OCI-LY7 (cell line): ENCODE data around the gene RIPK4. TPM values are rescaled to one million over a fixed set of nuclear protein-coding genes. Genes with fewer than 3 reads are reported as not detected.

Experiments used
- BruUV-seq: library from RNA; stranded (reverse); fragments of 400-500 nt; replicated peaks from 2 replicates; lab custom pipeline; 2021; lab: Mats Ljungman, UMichigan
- CTCF ChIA-PET: fragments of 300-600 bp; sonication (Branson Sonifier 250); formaldehyde crosslinking; loops from one replicate; lab custom pipeline; 2022; ENCODE audit warnings: antibody characterized with exemption; ENCODE audit not compliant: unreplicated experiment; lab: Charles Lee
- POLR2A ChIA-PET: fragments of 300-600 bp; sonication (Branson Sonifier 250); formaldehyde crosslinking; loops from one replicate; lab custom pipeline; 2022; ENCODE audit warnings: antibody characterized with exemption; lab: Charles Lee
- DNase-seq: peaks from one replicate; pipeline ENCODE4 v3.0.0-alpha.2; 2015; ENCODE audit warnings: low spot score
- H2AFZ ChIP-seq: fragments of 200-600 bp; sonication (generic), shearing (Covaris generic); 2 replicates; pipeline ENCODE4 v1.6.1; 2014; ENCODE audit warnings: mild to moderate bottlenecking, antibody characterized with exemption, low read length, moderate library complexity
- H3K27ac ChIP-seq: fragments of 200-600 bp; sonication (generic); 2 replicates; pipeline ENCODE4 v1.5.1; 2014; ENCODE audit warnings: mixed run types, low read depth, mild to moderate bottlenecking, moderate library complexity, low read length, inconsistent platforms; ENCODE audit not compliant: poor library complexity, severe bottlenecking
- H3K36me3 ChIP-seq: fragments of 200-600 bp; sonication (generic); 2 replicates; pipeline ENCODE4 v1.6.1; 2014; ENCODE audit warnings: mild to moderate bottlenecking, antibody characterized with exemption, low read length, moderate library complexity, mixed read lengths; ENCODE audit not compliant: insufficient read depth
- H3K4me1 ChIP-seq: fragments of 200-600 bp; sonication (generic); 2 replicates; pipeline ENCODE4 v1.5.1; 2014; ENCODE audit warnings: mild to moderate bottlenecking, low read length; ENCODE audit not compliant: insufficient read depth, poor library complexity, severe bottlenecking
- H3K4me2 ChIP-seq: fragments of 200-600 bp; sonication (generic); 2 replicates; pipeline ENCODE4 v1.6.1; 2014; ENCODE audit warnings: mild to moderate bottlenecking, low read length
- H3K4me3 ChIP-seq: fragments of 200-600 bp; sonication (generic); 2 replicates; pipeline ENCODE4 v1.5.1; 2014; ENCODE audit warnings: mild to moderate bottlenecking, low read depth, low read length; ENCODE audit not compliant: poor library complexity, severe bottlenecking
- H3K79me2 ChIP-seq: fragments of 200-600 bp; sonication (generic); 2 replicates; pipeline ENCODE4 v1.6.1; 2016; ENCODE audit warnings: low read depth, mild to moderate bottlenecking, low read length, moderate library complexity, mixed read lengths; ENCODE audit not compliant: insufficient read depth
- H3K9me2 ChIP-seq: fragments of 200-600 bp; sonication (generic); 2 replicates; pipeline ENCODE4 v1.6.1; 2016; ENCODE audit warnings: mild to moderate bottlenecking, low read length, mixed read lengths; ENCODE audit not compliant: insufficient read depth
- H3K9me3 ChIP-seq: fragments of 200-600 bp; sonication (generic); 2 replicates; pipeline ENCODE4 v1.6.1; 2014; ENCODE audit warnings: mild to moderate bottlenecking, mixed run types, low read length, mixed read lengths
- H4K20me1 ChIP-seq: fragments of 200-600 bp; sonication (generic); 2 replicates; pipeline ENCODE4 v1.6.1; 2014; ENCODE audit warnings: mild to moderate bottlenecking, antibody characterized with exemption, low read length, moderate library complexity, mixed read lengths; ENCODE audit not compliant: insufficient read depth
- EZH2phosphoT487 ChIP-seq: fragments of 200-600 bp; sonication (generic); IDR thresholded peaks from 2 replicates; pipeline ENCODE4 v1.6.1; 2018; ENCODE audit warnings: low read depth, borderline replicate concordance, mild to moderate bottlenecking, mixed run types, antibody characterized with exemption, low read length, moderate library complexity, mixed read lengths
- intact Hi-C: fragments of 100-400 bp; cut with micrococcal nuclease; formaldehyde crosslinking; loops from one replicate; pipeline ENCODE4 v1.10.0; 2022; ENCODE audit not compliant: unreplicated experiment
- total RNA-seq, 2 experiments: library from RNA; depleted of rRNA in 1 of 2; stranded (reverse); fragments of >200 nt in 1 of 2; shearing (Covaris generic) in 1 of 2; gene quantifications; 2 replicates each; pipeline ENCODE4 v1.2.3, GENCODE V29; 2014 to 2022
- TF ChIP-seq, protein P1 (sequence below): fragments of 200-600 bp; sonication (generic); conservative IDR thresholded peaks from 2 replicates; pipeline ENCODE4 v1.5.1; 2014; ENCODE audit warnings: mild to moderate bottlenecking, antibody characterized with exemption, low read length, moderate library complexity, mixed read lengths

Gene RIPK4
- total RNA-seq, 2 experiments from 2014 or later, result 0.08 to 0.19 TPM

DNA sequence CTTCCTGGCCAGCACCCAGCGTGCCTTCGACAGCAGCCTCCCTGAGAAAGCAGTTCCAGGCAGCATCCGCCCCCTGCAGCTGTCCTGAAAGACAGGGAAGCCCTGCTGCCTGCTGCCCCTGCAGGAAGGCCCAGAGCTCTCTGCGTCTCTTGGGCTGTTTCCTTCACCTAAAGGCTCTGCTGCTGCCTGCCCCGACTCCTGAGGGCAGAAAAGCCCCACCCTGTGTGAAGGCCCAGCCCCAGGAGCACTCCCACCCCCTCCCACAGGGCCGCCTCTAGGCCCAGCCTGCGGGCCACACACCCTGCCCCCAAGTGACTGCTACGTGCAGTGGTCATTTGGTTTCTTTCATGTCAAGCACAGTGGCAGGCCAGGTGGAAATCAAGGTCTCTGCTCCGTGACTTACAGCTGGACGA, 12.4 kb downstream of the RIPK4 start:
- ChIA-PET CTCF (no interaction called here), POLR2A (no interaction called here)
- no peaks in the 10 kb centered on the region for H3K79me2 ChIP-seq

DNA sequence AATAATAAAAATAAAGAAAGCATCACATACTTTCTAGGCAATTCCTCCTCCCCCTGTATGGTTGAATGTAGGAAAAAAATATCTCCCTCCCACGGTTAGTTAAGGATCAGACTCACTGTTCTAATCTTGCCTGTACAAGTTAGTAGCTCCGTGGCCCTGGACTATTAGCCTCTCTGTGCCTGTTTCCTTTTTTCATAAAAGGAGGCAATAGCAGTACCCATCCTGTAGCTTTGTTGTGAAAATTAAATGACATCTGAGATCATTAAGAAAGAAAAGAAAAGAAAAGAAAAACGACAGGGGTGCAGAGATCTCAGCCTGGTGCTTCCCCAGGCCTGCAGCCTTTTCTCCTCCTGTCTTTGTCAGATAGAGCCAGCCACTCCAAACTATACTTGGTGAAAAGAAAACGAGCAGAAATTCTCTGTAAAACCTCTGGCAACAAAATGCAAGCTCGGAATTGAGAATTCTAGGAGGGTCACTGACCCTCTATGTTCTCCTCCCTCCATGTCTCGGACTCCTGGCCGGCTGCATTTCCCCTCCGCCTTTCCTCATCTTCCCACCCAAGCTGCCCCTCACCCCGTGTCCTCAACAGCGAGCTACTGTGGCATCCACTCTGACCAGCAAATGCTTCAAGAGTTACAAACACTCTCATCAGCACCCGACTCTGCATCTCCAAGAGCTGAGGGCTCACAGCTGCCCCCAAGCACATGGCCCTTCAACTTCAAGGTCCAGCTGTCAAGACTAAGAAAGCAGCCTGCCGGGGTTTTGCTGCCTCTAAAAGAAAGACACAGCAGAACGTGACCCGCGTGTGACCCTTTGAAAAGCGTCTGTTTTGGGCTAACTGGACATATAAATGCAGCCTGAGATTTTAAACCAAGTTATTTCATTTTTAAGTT, 13.6 kb downstream of the RIPK4 start:
- intact Hi-C loops, result no loop called here
- no peak overlapping the region for H3K4me3 ChIP-seq
- no peak overlapping the region for H3K4me2 ChIP-seq
- H4K20me1 ChIP-seq, result no peaks in the 10 kb centered on the region
- H3K9me2 ChIP-seq, result no peaks in the 10 kb centered on the region
- ChIA-PET CTCF (no interaction called here), POLR2A (interaction anchor here (0.6 kb wide), 1 partner anchor 995 kb away, joined by 3 read pairs; no protein-coding TSS in a partner anchor)
- no peak overlapping the region for H2AFZ ChIP-seq
- peaks cover 8% of the 10 kb centered on the region for H3K4me1 ChIP-seq
- H3K79me2 ChIP-seq, result no peaks in the 10 kb centered on the region
- no peak overlapping the region for H3K27ac ChIP-seq
- H3K36me3 ChIP-seq, result no peaks in the 10 kb centered on the region
- no peak for DNase-seq
- BruUV-seq, result no TSS peak
- H3K9me3 ChIP-seq, result no peaks in the 10 kb centered on the region
- TF ChIP-seq, protein P1, sequence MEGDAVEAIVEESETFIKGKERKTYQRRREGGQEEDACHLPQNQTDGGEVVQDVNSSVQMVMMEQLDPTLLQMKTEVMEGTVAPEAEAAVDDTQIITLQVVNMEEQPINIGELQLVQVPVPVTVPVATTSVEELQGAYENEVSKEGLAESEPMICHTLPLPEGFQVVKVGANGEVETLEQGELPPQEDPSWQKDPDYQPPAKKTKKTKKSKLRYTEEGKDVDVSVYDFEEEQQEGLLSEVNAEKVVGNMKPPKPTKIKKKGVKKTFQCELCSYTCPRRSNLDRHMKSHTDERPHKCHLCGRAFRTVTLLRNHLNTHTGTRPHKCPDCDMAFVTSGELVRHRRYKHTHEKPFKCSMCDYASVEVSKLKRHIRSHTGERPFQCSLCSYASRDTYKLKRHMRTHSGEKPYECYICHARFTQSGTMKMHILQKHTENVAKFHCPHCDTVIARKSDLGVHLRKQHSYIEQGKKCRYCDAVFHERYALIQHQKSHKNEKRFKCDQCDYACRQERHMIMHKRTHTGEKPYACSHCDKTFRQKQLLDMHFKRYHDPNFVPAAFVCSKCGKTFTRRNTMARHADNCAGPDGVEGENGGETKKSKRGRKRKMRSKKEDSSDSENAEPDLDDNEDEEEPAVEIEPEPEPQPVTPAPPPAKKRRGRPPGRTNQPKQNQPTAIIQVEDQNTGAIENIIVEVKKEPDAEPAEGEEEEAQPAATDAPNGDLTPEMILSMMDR, result no peak
- no peak for TF ChIP-seq EZH2phosphoT487

More for the DNA sequence above, 12.4 kb downstream of the RIPK4 start:
- TF ChIP-seq, protein P1, result no peak
- no peak for TF ChIP-seq EZH2phosphoT487
- Histone ChIP-seq H3K4me1 (no peaks in the 10 kb centered on the region), H3K9me2 (no peaks in the 10 kb centered on the region), H3K27ac (no peak overlapping the region), H2AFZ (no peak overlapping the region), H3K4me2 (no peak overlapping the region), H3K9me3 (no peaks in the 10 kb centered on the region), H3K36me3 (no peaks in the 10 kb centered on the region), H3K4me3 (no peak overlapping the region), H4K20me1 (no peaks in the 10 kb centered on the region)
- no TSS peak for BruUV-seq
- intact Hi-C loops, result no loop called here
- DNase-seq, result no peak

DNA sequence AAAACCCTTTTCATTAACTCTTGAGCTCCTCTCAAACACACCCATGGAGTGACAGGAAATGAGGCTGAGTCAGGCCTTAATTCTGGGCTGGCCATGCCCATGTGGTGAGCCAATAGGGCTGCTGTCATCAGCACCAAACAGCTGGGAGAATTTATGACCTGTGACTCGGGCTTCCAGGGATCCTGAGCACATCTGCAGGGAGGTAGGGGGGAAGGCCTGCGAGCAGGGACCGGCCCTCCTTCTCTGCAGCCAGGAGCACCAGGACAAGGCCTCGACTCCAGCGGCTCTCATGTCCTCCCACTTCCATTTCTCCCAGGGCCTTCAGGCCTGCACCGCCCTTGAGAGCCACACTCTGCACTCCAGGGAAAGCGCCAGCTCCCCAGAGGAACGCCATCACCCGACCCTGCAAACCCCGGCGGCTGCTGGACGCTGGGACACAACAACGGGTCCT, 14.6 kb downstream of the RIPK4 start:
- Histone ChIP-seq H3K27ac (no peak overlapping the region), H3K4me1 (peaks cover 8% of the 10 kb centered on the region), H3K79me2 (no peaks in the 10 kb centered on the region), H3K9me2 (no peaks in the 10 kb centered on the region), H3K36me3 (no peaks in the 10 kb centered on the region), H3K4me3 (no peak overlapping the region), H3K4me2 (no peak overlapping the region), H2AFZ (no peak overlapping the region), H3K9me3 (no peaks in the 10 kb centered on the region), H4K20me1 (no peaks in the 10 kb centered on the region)
- DNase-seq, result no peak
- POLR2A ChIA-PET, result no interaction called here
- TF ChIP-seq EZH2phosphoT487, result no peak
- TF ChIP-seq, protein P1, result no peak
- intact Hi-C loops, result no loop called here
- CTCF ChIA-PET, result no interaction called here
- BruUV-seq, result no TSS peak
